GM19328 (cell line): Measurements from ENCODE around the gene LRFN2.

ENCODE experiments used
- ATAC-seq: cut with Tn5 transposase; IDR thresholded peaks from one replicate; pipeline ENCODE4 v1.9.1; 2021; ENCODE audit warnings: mild to moderate bottlenecking, moderate library complexity; ENCODE audit not compliant: unreplicated experiment

The LRFN2 gene

DNA sequence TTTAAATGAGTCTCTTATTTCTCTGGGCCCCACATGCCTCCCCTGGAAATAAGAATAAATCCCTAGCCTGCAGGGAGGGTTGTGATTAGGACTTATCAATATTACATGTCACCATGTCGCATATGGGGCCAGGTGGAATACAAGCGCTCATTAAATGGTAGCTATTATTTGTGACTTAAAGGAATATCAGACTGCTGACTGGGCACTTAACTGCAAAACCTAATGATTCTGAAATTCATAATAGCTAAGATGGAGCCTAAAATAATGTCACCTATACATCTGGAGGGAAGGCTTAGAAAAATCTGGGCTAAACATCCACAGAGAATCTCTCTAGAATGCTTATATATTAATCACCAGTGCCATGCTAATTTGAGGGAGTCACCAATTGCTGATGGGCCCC lies 106.5 kb downstream of the LRFN2 start:
- ATAC-seq = no peak

DNA sequence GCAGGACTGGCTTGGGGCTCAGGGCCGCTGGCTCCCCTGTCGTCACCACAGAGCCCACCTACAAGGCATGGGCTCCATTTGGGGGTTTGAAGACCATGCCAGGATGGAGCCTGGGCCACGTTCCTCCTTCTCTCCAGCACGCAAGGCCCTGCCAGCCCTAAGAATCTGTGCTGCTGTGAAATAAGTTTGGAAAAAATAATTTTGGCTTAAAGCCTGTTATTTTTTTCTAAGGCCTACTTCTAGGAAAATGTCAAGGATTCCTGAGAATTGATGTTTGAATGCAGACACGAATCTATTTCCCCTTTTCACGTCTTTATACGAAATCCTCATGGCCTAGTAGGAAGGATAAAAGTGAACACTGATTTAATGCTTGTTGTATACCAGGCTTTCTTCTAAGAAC lies 107.5 kb downstream of the LRFN2 start:
- ATAC-seq = no peak

DNA sequence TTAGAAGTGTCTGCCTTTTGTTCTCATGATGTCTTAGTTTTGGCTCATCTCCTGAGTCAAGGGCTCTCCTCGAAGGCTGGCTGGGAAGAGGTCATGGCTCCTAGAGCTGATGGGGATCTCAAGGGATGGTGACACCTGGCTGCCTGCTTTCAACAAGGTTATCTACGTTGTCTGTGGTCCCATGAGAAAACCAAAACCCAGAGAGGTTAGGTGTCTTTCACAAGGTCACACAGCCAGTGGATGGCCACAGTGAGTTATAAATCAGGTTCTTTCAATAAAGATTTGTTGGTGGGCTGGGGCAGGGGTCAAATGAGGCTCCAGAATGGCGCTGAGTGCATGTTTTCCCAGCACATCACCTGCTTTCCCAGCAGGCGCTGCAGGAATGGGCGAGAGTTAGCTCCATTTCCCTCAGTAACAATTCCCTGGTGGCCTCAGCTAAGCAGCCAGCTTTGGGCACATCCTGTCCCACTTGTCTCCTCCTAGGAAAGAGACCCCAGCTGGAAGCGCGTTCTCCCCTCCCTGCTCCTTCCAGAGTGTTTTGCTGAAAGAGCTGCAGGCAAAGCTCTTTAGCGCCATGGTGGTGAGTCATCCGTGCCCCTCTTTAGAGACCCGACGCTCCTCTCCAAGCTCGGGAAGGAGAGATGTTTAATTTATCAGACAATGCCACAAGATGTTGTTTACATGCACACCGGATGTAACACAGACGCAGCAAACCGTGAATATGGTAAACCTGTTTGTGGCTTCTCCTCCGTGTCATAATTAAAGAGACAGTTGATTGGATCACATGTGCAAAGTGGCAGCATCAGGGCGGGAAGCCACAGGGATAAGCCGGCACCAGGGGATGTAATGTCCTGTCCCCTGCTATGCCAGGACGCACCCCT lies 109.7 kb downstream of the LRFN2 start:
- no peak for ATAC-seq

DNA sequence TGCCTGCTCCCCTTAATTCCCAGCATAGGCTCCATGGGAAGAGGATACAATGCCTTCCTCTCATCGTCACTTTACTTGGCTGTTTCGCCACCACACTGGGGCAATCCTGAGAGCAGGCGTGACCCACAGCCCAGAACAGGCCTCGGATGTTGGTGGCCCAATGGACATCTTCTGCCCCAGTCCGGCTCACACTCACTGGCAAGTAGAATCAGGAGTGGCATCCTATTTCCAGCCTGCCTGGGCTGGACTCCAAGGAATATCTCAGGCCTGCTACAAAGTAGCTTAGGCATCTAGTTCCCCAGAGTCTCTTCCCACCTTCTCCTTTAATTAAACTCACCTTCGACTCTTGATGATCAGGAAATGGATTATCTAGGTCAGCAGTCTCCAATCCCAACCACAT lies 110.5 kb downstream of the LRFN2 start:
- no peak for ATAC-seq

DNA sequence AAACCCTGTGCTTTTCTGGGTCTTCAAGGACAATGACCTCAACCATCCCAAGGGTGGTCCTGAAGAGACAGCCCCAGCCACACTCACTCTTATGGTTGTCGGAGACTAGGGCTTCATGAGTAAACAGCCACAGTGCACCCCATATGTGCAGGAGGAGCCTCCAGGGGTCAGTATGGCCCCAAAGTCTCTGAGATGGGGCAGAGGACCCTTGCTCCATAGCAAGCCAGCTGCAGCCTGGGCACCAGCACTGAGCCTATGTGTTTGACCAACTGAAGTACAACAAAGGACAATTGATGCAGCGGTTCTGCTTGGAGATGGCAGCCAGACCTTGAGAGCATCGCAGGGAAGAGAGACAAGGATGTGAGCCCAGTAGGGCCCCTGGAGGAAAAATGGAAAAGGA lies 112.2 kb downstream of the LRFN2 start:
- no peak for ATAC-seq

DNA sequence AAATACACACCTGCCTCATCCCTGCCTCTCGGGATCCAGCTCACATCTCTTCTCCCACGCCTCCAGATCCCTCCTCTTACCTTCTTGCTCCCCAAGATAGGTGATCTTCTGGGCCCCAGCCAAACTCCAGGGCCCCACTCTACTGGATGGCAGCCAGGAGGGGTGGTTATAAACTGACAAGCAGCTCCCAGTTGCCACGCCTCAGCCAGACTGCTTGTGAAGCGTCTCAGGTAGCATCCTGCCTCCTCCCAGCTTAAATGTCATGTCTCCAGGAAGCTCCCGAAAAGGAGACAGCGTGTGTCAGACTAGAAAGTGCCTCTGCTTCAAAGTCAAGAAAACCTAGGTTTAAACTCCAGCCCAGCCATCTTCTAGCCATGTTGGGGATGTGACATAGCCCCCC lies 114.1 kb downstream of the LRFN2 start:
- no peak for ATAC-seq

DNA sequence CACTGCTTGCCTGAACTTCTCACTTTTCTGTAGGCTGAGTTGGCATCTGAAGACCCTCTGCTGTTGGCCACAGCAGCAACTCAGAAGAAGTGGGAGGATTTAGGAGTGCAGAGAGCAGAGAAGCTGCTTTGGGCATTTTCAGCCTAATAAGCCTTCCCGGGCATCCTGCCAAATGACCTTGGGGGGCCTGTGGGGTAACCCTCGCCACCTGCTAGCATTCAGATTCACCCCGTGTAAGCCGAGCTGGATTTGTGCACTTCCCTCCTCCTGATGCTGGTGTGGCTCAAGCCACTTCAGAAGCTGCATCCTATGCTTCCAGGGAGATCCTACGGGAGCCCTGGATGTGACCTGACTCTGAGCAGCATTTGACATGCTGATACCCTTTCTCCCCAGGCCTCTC lies 114.8 kb downstream of the LRFN2 start:
- no peak for ATAC-seq

DNA sequence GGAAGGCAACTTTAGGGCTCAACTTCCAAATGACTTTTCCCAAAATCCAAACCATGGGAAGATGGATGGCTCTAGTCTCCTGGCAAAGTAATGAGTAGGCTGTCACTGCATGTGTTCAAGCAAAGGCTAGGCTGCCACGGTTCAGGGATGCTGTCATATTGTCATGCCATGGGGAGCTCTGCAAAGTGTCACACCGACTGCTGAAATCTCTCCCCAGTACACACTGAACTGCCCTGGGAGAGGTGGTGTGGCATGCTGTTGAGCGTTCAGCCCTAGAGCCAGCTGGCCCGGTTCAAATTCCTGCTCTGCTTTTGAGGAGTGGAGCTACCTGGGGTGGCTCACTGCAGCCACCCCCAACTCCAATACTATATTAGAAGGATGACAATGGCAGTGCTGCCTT lies 115.9 kb downstream of the LRFN2 start:
- no peak for ATAC-seq

DNA sequence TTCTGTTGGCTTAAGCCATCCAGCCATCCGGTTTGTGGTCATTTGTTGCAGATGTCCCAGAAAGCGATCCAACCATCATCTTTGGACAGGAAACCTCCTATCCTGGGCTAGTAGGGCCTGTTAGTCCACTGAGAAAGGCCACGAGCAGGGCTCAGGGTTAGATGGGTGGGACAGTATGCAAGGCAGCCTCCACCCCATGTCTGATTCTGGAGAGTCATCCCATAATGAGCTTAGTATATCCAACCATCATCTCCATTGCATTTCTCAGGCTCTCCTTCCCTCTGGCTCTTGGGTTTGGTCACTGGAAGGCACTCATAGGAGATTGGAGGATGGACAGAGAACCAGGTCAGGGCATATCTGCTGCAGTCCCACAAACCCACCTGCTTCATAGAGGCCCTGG lies 117.8 kb downstream of the LRFN2 start:
- no peak for ATAC-seq

DNA sequence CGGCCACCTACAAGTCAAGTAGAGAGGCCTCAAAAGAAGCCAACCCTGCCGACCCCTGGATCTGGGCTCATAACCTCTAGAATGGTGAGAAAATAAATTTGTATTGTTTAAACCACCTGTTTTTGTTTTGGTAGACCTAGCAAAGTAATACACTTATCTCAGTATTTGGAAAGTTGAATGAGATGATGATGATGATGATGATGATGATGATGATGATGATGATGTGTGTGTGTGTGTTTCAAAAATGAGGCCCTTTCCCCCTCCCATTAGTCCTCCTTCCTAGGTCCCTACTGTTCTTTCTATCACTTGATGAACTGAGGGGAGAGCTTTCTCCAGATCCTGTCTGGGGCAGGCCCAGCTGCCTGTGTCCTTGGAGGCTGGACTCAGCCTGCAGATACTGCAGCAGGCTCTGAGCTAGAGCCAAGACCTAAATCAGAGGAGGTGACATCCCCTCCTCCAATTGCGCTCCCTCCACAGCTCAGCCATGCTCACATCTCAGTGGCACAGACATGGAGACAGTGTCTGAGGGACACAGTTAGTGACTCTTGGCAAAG lies 120.1 kb downstream of the LRFN2 start:
- no peak for ATAC-seq

DNA sequence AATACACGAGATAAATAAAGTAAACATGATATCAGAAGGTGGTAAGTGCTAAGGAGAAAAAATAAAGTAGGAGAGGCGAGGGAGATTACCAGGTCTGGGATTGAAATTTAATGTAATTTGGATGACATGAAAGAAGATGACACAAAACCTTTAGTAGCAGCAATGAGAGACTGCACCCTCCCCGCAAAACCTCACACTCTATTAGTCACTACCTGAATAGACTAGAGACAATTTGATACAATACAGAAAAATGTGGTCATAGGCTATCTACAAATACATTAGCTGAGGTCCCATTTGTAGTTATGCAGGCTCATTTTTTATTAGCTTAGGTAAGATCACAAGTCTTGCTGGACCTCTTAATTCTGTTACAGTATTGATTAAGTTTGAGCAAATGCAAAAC lies 125.5 kb downstream of the LRFN2 start:
- no peak for ATAC-seq

DNA sequence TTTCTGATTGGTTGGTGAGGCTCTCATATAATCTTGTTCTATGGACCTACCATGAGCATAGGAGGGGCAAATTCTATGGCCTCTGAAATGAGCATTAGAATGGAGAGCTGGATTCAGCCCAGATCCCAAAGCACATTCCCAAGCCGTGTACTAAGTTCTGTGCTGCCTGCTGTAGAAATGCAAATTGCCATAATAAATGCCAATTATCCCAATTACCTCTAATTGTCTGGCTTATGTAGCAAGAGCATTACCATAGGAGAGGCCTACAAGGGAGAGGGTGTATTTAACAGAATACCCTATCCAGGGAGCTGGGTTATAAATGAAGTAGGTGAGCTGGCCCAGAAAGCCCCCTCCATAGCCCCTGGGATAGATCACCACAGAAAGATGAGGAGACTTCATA lies 126.8 kb downstream of the LRFN2 start:
- no peak for ATAC-seq

DNA sequence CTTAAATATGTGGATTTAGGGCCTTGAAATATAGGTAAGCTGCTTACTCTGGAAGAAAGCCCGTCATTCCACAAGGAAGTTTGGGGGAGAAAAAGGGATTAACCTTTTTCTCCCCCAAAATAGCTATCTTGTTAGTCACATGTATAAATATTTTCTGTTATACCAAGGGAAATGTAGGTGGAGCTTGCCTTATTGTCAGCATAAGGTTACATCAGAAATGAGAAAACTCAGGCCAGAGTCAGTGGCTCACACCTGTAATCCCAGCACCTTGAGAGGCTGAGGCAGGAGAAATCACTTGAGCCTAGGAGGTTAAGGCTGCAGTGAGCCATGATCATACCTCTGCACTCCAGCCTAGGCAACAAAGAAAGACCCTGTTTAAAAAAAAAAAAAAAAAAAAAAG lies 129.9 kb downstream of the LRFN2 start:
- ATAC-seq = no peak

DNA sequence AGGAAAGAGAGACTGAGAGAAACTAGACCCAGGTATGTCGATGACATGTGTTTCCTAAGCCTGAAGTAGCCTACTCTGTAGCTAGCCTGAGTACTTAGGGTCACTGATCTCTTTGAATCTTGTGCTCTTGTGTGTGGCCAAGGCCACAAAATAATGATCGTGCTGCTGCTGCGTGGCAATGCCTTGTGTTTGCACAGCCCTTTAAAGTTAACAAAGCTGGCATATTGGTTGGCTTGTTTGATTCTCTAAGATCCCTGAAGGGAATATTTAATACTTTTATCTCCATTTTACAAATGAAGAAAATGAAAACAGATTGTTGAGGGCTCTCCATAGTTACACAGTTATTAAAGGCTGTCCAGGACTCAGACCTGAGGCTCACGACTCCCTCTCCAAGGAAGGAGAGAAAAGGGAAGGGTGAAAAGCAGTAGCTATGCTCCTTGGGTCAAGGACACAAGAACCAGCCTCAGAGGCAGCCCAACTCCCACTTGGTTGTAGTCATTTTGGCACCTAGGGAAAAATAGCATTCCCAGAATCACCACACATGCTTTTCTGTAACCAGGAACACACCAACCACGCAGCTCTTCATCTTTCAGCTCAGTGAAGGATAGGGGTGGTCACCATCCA lies 130.7 kb downstream of the LRFN2 start:
- ATAC-seq = no peak

DNA sequence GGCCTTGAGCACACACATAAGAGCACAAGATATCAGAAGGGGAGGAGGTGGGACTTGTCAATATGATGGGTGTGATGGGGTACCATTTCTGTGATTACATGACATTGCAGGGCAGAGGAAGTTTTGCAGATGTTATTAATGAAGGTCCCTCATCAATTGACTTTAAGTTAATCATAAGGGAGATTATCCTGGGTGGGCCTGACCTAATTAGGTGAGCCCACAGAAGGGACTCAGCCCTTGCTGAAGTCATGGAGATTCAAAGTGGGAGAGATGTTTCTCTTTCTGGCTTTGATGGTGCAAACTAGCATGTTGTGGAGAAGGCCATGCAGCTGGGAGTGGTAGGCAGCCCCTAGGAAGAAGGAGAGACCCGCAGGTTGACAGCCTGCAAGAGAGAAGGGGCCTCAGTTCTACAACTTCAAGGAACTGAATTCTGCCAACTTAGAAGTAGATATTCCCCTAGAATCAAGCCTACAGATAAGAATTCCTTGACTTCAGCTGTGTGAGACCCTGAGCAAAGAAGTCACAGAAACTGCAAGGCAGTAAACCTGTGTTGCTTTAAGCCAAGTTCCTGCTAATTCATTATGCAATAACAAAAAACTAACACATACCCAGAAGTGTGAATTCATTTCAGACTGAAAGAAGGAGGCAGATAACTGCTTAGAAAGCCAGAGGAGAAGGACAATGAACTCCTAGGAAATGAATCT lies 131.3 kb downstream of the LRFN2 start:
- ATAC-seq = no peak

DNA sequence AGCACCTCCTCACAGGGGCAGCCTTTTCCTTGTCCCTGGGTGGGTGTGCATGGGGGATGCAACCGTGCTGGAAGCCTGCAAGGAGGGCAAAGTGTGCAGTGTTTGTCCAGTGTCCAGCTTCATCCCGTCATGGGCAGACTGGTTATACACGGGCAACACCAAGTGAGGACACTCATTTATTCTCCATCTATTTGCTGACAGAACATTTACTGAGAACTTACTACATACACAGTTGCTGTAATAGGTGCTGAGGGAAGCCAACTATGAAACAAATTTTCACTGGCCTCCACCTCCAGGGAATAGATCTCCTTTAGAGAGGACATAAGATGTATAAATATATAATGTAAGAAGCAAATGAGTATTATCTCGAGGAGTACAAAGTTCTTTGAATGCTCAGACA lies 136.7 kb downstream of the LRFN2 start:
- ATAC-seq = no peak

DNA sequence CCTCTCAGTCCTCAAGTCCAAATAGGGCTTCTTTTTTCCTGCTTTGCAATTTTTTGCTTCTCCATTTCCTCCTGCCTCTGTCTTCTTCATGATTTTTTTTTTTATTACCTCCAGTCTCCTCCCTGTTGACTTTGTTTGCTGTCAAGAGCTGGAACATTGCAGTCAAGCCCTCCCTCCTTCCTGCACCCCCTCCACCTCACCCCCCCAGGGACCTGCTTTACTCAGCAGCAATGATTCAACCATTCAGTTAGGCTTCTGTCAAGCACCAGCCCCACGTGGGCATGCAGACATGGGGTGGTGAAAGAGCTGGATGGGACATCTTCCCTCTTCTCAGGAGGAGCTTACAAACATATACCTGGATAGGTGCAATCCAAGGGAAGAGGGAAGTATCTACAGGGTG lies 142.4 kb downstream of the LRFN2 start:
- no peak for ATAC-seq

DNA sequence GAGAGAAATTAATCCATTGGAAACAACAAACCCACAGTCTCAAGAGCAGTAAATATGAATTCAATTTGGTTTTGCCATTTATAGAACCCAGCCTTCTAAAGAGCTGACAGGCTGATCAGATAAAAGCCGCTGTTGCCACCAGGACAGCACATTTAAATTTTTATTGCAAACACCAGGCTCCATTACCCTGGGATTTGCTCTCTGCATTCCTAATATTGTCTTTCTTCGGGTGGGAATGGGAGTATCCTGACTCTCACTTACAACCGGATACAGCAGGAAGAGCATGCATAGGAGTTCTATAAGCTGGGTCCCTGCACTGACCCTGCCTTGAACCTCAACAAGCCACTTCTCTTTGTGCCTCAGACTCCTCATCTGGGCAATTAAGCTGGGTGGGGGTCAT lies 142.9 kb downstream of the LRFN2 start:
- ATAC-seq = no peak

DNA sequence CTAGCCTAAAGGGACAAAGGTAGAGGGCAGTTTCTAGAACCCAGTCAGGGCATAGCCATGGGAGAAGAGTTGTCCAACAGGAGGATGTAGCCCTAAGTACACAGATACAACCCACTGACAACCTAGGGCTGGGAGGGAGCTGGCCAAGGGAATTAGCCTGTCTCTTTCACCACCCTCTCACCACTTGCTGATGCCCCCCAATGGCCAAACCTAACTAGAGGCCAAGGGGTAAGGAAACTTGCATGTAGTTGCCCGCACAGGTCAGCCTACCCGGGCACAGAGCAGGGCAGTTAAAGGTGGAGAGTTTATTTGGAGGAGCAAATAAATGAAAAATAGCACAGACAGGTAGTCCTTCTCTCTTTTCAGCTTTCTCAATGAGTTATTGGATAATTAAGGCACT lies 143.3 kb downstream of the LRFN2 start:
- no peak for ATAC-seq

DNA sequence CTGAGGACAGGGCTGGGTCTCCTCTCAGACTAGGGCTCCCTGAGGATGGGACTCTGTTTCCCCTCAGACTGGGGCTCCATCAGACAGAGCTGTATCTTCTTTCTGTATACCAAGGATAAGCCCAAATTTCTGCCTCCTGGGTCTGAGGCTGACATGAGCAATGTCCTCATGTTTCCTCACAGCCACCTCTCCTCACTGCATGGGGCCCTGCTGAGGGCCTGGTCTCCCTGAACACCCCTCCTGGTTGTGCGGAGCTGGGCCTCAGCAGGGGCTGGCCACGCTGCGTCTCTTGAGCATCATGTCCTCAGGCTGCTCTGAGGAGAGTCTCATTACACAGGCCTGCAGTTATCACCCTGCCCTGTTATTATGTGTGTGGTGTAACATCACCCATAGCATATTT lies 144.6 kb downstream of the LRFN2 start:
- no peak for ATAC-seq

DNA sequence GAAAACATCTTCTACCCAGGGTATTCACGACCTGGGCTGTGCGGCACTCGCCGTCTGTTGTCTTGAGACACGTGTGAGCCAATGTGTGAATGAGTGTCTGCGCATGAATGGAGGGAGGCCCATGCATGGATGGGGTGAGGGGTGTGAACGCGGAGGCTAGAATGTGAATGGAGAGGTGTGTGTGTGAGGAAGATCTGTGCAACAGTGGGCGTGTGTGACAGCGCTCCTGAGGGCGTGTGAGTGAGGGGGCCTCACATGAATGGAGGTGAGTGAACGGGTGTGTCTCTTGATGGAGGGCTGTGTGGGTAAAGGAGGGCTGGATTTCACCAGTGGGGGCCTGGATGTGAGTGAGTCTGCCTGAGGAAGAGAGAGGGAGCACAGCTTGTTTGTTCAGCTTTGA lies 146.0 kb downstream of the LRFN2 start:
- no peak for ATAC-seq

DNA sequence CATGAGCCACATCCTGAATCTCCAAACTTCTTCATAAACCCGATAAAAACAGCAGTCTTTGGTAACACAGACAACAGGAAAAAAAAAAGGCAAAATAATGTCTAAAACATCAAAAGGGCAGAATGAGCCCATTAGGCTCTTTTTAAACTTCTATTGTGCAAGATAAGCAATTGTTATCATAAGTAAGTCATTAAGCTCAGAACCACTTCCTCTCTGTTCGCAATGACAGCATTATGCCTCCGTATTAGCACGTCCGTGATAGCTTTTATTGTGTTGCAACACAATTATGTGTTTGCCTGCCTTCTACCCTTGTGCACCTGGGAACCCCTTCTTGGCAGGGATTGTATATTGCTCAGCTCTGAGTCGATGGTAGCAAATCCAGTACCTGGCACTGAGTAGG lies 147.1 kb downstream of the LRFN2 start:
- no peak for ATAC-seq
